Measurements from ENCODE around the gene SNX7. TPM values are rescaled to one million over a fixed set of nuclear protein-coding genes. Genes with fewer than 3 reads are reported as not detected.

The SNX7 gene
- total and polyA plus RNA-seq, 9 of the 15 experiments (the other 6 are each of a cell fraction or from before 2014, with no cell fraction given): 0.09 TPM; not detected in 8

- ATAC-seq (no peak), FAIRE-seq (no peak)
- no TSS peak for BruUV-seq (replicated peaks)
These were observed 74.2 kb downstream of the SNX7 start for GRCh38 chr1:98735756-98736155.

More at GRCh38 chr1:98735756-98736155, 74.2 kb downstream of the SNX7 start:
- Histone ChIP-seq H3K9me3 (replicated peaks; ENCODE audit: control insufficient read depth, insufficient read depth, low read depth, low read length) (no peaks in the 10 kb centered on the region), H3K27ac (ENCODE audit: extremely low read depth, low read depth, low read length) (no peak overlapping the region), H3K9me1 (ENCODE audit: control insufficient read depth, insufficient read depth, low read length) (no peaks in the 10 kb centered on the region), H3K4me2 (ENCODE audit: insufficient read depth, low read length) (no peak overlapping the region), H3K9ac (ENCODE audit: insufficient read depth in 1 of 2, low read depth in 2 of 2, low read length in 2 of 2) (no peak overlapping the region), H3K4me1 (replicated peaks in 1 of 2; ENCODE audit: control insufficient read depth in 2 of 2, insufficient read depth in 2 of 2, low read length in 2 of 2) (no peaks in the 10 kb centered on the region), H3K4me3 (no peak overlapping the region), H4K20me1 (replicated peaks; ENCODE audit: control insufficient read depth, insufficient read depth, low read length) (no peaks in the 10 kb centered on the region), H3K79me2 (ENCODE audit: control insufficient read depth, insufficient read depth, low read length) (no peaks in the 10 kb centered on the region), H3K27me3 (ENCODE audit: control insufficient read depth in 2 of 2, insufficient read depth in 2 of 2, low read length in 2 of 2) (no peaks in the 10 kb centered on the region), H3K36me3 (ENCODE audit: control insufficient read depth, insufficient read depth, low read length) (no peaks in the 10 kb centered on the region), H2AFZ (ENCODE audit: low read depth, low read length) (no peak overlapping the region)
- no peak for DNase-seq (ENCODE audit: extremely low read depth in 1 of 4, low spot score in 3 of 4)
- ChIA-PET POLR2A (no interaction called here), CTCF (ENCODE audit: low intra/inter-chr PET ratio) (no interaction called here)
- intact Hi-C loops (cut with micrococcal nuclease): no loop called here
- no peak for TF ChIP-seq NR4A1 (CRISPR knock-in tag; IDR thresholded peaks at IDR 0.05)
- no peak for TF ChIP-seq NR4A1 (tag; IDR thresholded peaks at IDR 0.05)
- no peak for TF ChIP-seq KHSRP (IDR thresholded peaks at IDR 0.05)
- no peak for TF ChIP-seq ID3 (CRISPR knock-in tag; IDR thresholded peaks at IDR 0.05)
- no peak for TF ChIP-seq ID3 (tag; IDR thresholded peaks at IDR 0.05)
- no peak for TF ChIP-seq SMARCA4 (IDR thresholded peaks at IDR 0.05)
- TF ChIP-seq ZNF133 (CRISPR knock-in tag; IDR thresholded peaks at IDR 0.05): no peak
- TF ChIP-seq ZFP30 (CRISPR knock-in tag; IDR thresholded peaks at IDR 0.05; ENCODE audit: borderline replicate concordance): no peak
- no peak for TF ChIP-seq ZNF639 (CRISPR knock-in tag; conservative IDR thresholded peaks at IDR 0.05 in 1 of 2, IDR thresholded peaks at IDR 0.05 in 1 of 2)
- no peak for TF ChIP-seq ZNF280B (CRISPR knock-in tag; IDR thresholded peaks at IDR 0.05)
- TF ChIP-seq VEZF1 (CRISPR knock-in tag; IDR thresholded peaks at IDR 0.05): no peak
- no peak for TF ChIP-seq ETS1 (conservative IDR thresholded peaks at IDR 0.05; ENCODE audit: control insufficient read depth, low read depth, low read length)
- TF ChIP-seq TFAP4 (CRISPR knock-in tag; IDR thresholded peaks at IDR 0.05; ENCODE audit: borderline replicate concordance): no peak
- no peak for TF ChIP-seq ZNF644 (tag; IDR thresholded peaks at IDR 0.05; ENCODE audit: low read depth)
- in situ Hi-C loops (cut with MboI): no loop called here
